GM12878 (cell line): ENCODE measurements around the gene CFAP65. TPM values are rescaled to one million over a fixed set of nuclear protein-coding genes. Genes with fewer than 3 reads are reported as not detected.
A peak's percentile ranks its signal among the peaks of the same experiment; 100 is the strongest.

Experiments
- ATAC-seq: fragments of 200-7000 bp; cut with Tn5 transposase; 3 replicates; pipeline ENCODE4 v1.9.1; 2020; ENCODE audit warnings: mild to moderate bottlenecking, moderate library complexity
- BruUV-seq: library from RNA; stranded (reverse); fragments of 400-500 nt; replicated peaks from 2 replicates; lab custom pipeline; 2021; lab: Mats Ljungman, UMichigan
- CTCF ChIA-PET: fragments of 300-600 bp; sonication (Branson Sonifier 250); formaldehyde crosslinking; extraction: SDS; loops from one replicate; lab custom pipeline; 2021; ENCODE audit warnings: inconsistent platforms; lab: Yijun Ruan, JAX
- POLR2A ChIA-PET: fragments of 350-600 bp; formaldehyde crosslinking; extraction: SDS; loops from one replicate; lab custom pipeline; 2021; ENCODE audit warnings: inconsistent platforms; lab: Charles Lee
- RAD21 ChIA-PET: fragments of 300-600 bp; sonication (Branson Sonifier 250); formaldehyde crosslinking; loops from one replicate; lab custom pipeline; 2023; ENCODE audit warnings: antibody characterized with exemption; ENCODE audit not compliant: unreplicated experiment; lab: Charles Lee
- SMC1A ChIA-PET: fragments of 300-600 bp; sonication (Branson Sonifier 250); formaldehyde crosslinking; loops from one replicate; lab custom pipeline; 2023; ENCODE audit not compliant: unreplicated experiment, uncharacterized antibody; lab: Charles Lee
- DNase-seq: peaks from one replicate; pipeline ENCODE4 v3.0.0-alpha.2; 2011; ENCODE audit warnings: low read depth, low spot score
- FAIRE-seq: peaks from 3 replicates; lab custom pipeline; 2011; peaks lifted over from hg19 to GRCh38; lab: Jason Lieb, UNC
- H2AFZ ChIP-seq: 2 replicates; pipeline ENCODE4 v1.6.0; 2011; ENCODE audit warnings: low read depth, low read length, control low read depth; ENCODE audit not compliant: control insufficient read depth
- H3K27ac ChIP-seq: 2 replicates; pipeline ENCODE4 v1.5.1; 2011; ENCODE audit warnings: control low read depth; ENCODE audit not compliant: control insufficient read depth, insufficient read depth
- H3K27me3 ChIP-seq, 2 experiments: replicated peaks in 1 of 2; 2 replicates each; pipeline versions ENCODE4 v1.6.0 to v1.6.1; 2011; ENCODE audit warnings: low read length in 1 of 2; ENCODE audit not compliant: control insufficient read depth in 2 of 2, insufficient read depth in 2 of 2
- H3K36me3 ChIP-seq, 2 experiments: 2 replicates each; pipeline ENCODE4 v1.5.1; 2011; ENCODE audit warnings: low read length in 1 of 2; ENCODE audit not compliant: control insufficient read depth in 2 of 2, insufficient read depth in 2 of 2
- H3K4me1 ChIP-seq: 2 replicates; pipeline ENCODE4 v1.6.1; 2011; ENCODE audit warnings: mild to moderate bottlenecking, low read length, moderate library complexity, mixed read lengths; ENCODE audit not compliant: control insufficient read depth, insufficient read depth
- H3K4me2 ChIP-seq: 2 replicates; pipeline ENCODE4 v1.6.0; 2011; ENCODE audit warnings: control low read depth; ENCODE audit not compliant: control insufficient read depth, insufficient read depth
- H3K4me3 ChIP-seq: fragments of 200-600 bp; sonication (generic); 2 replicates; pipeline ENCODE4 v1.5.1; 2016
- H3K79me2 ChIP-seq: 2 replicates; pipeline ENCODE4 v1.6.0; 2011; ENCODE audit warnings: low read length; ENCODE audit not compliant: control insufficient read depth, insufficient read depth
- H3K9ac ChIP-seq: 2 replicates; pipeline ENCODE4 v1.8.0; 2011; ENCODE audit warnings: low read length, control low read depth, mixed read lengths; ENCODE audit not compliant: control insufficient read depth, insufficient read depth
- H3K9me3 ChIP-seq: replicated peaks from 3 replicates; pipeline ENCODE4 v1.5.1; 2011; ENCODE audit warnings: mild to moderate bottlenecking, low read length; ENCODE audit not compliant: control insufficient read depth, insufficient read depth
- H4K20me1 ChIP-seq: 2 replicates; pipeline ENCODE4 v1.6.0; 2011; ENCODE audit not compliant: control insufficient read depth, insufficient read depth
- BHLHE40 ChIP-seq, 2 experiments: fragments of 450-650 bp in 1 of 2; IDR thresholded peaks; 2 replicates each; pipeline ENCODE4 v1.6.1; 2011 to 2017; ENCODE audit warnings: low read depth in 2 of 2, borderline replicate concordance in 1 of 2, improper control_type of control experiment in 1 of 2, low read length in 1 of 2, mild to moderate bottlenecking in 1 of 2
- CREB1 ChIP-seq: IDR thresholded peaks from 2 replicates; pipeline ENCODE4 v1.6.1; 2012; ENCODE audit warnings: low read depth, mild to moderate bottlenecking, inconsistent platforms
- CREM ChIP-seq: IDR thresholded peaks from 2 replicates; pipeline ENCODE4 v1.6.1; 2014; ENCODE audit warnings: antibody characterized with exemption, low read depth
- IRF4 ChIP-seq: IDR thresholded peaks from 2 replicates; pipeline ENCODE4 v1.6.1; 2011; ENCODE audit warnings: low read depth, low read length
- NR2C1 ChIP-seq: fragments of 450-650 bp; IDR thresholded peaks from 2 replicates; pipeline ENCODE4 v1.6.1; 2017; ENCODE audit warnings: antibody characterized with exemption, mild to moderate bottlenecking, moderate library complexity
- PBX3 ChIP-seq: IDR thresholded peaks from 2 replicates; pipeline ENCODE4 v1.6.1; 2011; ENCODE audit warnings: mild to moderate bottlenecking, low read depth, low read length, moderate library complexity; ENCODE audit not compliant: insufficient replicate concordance
- SRF ChIP-seq, 2 experiments: IDR thresholded peaks; 2 replicates each; pipeline ENCODE4 v1.6.1; 2011; ENCODE audit warnings: low read depth in 2 of 2, low read length in 2 of 2, mild to moderate bottlenecking in 1 of 2, moderate library complexity in 1 of 2
- YY1 ChIP-seq: IDR thresholded peaks from 2 replicates; pipeline ENCODE4 v1.6.1; 2011; ENCODE audit warnings: low read depth, mild to moderate bottlenecking, low read length
- ZNF622 ChIP-seq: fragments of 450-650 bp; IDR thresholded peaks from 2 replicates; pipeline ENCODE4 v1.6.1; 2017; ENCODE audit warnings: mild to moderate bottlenecking, inconsistent platforms
- WGBS: methylation state at CpG from one replicate; pipeline ENCODE4 v1.1.6; 2016; ENCODE audit warnings: low lambda C conversion rate; ENCODE audit not compliant: insufficient replicate concordance, insufficient coverage; ENCODE audit errors: missing lambda C conversion rate; 5-methylcytosine and 5-hydroxymethylcytosine counted together
- in situ Hi-C: fragments of 300-500 bp; cut with MboI; formaldehyde crosslinking; loops from 9 replicates; pipeline ENCODE4 v1.14.3; 2018; ENCODE audit warnings: mixed read lengths
- intact Hi-C: fragments of 100-400 bp; cut with micrococcal nuclease; formaldehyde crosslinking; loops from one replicate; pipeline ENCODE4 v1.14.2; 2022; ENCODE audit not compliant: unreplicated experiment
- polyA plus RNA-seq, 11 experiments: library from polyadenylated mRNA; depleted of rRNA in 4 of 11; unstranded in 6 of 11; stranded (reverse) in 5 of 11; fragments of >200 nt; fragmentation: Nextera tagmentation in 4 of 11; fragmentation: Illumina TruSeq in 1 of 11; extraction: Ambion mirVana in 4 of 11; extraction: Trizol in 1 of 11; gene quantifications; 1 replicate in 1 of 11; 2 replicates in 10 of 11; pipeline versions ENCODE4 v1.2.1 to v1.2.3, GENCODE V29; 2011 to 2016; ENCODE audit warnings: inconsistent platforms in 2 of 11, missing spikeins in 2 of 11, low read depth in 1 of 11
- total RNA-seq, 4 experiments: library from RNA; depleted of rRNA in 3 of 4; stranded (reverse); fragments of >200 nt in 3 of 4; fragmentation: Illumina TruSeq in 1 of 4; extraction: Trizol in 1 of 4; gene quantifications; 2 replicates each; pipeline versions ENCODE4 v1.2.1 to v1.2.3, GENCODE V29; 2013 to 2021
- TF ChIP-seq, protein P1 (sequence below): IDR thresholded peaks from 2 replicates; pipeline ENCODE4 v1.6.1; 2011; ENCODE audit warnings: borderline replicate concordance, low read depth, mild to moderate bottlenecking, moderate library complexity, mixed read lengths, low read length; ENCODE audit not compliant: insufficient read depth; ENCODE audit errors: extremely low read length
- TF ChIP-seq, protein P2 (sequence below): fragments of 450-650 bp; formaldehyde crosslinking; IDR thresholded peaks from 2 replicates; pipeline ENCODE4 v1.5.0; 2022; ENCODE audit warnings: mild to moderate bottlenecking, missing genetic modification characterization
- TF ChIP-seq, protein P3 (sequence below): fragments of 450-650 bp; IDR thresholded peaks from 2 replicates; pipeline ENCODE4 v1.6.1; 2018; ENCODE audit warnings: mild to moderate bottlenecking, low read depth, moderate library complexity; ENCODE audit not compliant: partially characterized antibody

Gene CFAP65
- total and polyA plus RNA-seq, 10 of the 15 experiments (the other 5 are each of a cell fraction or from before 2014, with no cell fraction given), result not detected

DNA sequence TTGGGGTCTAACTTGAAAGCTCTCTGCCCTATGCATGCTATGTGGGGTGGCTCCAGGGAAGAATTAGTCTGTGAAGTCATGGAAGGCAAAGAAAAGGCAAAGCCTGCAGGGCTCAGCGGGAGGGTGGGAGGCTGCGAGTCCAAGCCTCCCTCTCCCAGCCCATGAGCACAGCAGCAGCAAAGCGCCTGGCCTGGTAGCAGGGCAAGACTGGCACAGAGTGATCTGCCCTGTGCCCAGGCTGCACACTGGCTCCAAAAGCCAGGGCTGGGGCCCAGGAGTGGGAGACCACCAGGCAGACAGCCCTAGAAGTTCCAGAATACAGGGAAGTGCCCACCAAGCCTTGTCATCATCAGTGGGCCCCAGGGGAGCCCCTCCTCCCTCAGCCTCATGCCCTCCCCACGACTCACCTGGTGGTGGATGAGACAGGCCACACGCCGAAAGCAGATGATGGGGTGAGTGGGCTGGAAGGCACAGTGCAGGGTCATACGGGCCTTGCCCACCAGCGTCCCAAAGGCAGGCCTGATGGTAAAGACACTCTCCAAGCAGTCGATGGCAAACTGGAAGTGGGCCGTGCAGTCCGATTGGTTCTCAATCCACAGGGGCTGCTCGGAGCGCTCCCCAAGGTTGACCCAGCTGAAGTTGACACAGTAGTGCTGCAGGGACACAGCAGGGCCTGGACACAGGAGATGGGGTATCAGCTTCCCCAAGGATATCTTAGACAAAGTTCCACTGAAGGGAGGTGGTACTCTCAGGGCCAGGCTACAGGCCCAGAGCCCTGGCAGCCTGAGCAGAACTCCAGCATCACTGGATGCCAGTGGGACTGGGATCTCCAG is 12.1 kb downstream of the CFAP65 start:
- BruUV-seq, result no TSS peak
- Histone ChIP-seq H3K4me1 (no peaks in the 10 kb centered on the region), H4K20me1 (no peaks in the 10 kb centered on the region), H3K27ac (no peak overlapping the region), H3K36me3 (no peaks in the 10 kb centered on the region), H3K9ac (no peak overlapping the region), H3K4me3 (no peak overlapping the region), H3K27me3 (no peaks in the 10 kb centered on the region; a peak in 2 of 4 replicates), H2AFZ (no peak overlapping the region), H3K9me3 (no peaks in the 10 kb centered on the region), H3K79me2 (no peaks in the 10 kb centered on the region), H3K4me2 (no peak overlapping the region)
- in situ Hi-C loops, result no loop called here
- FAIRE-seq (no peak), ATAC-seq (peak; percentile 28), DNase-seq (no peak)
- SMC1A ChIA-PET, result interaction anchor here (0.7 to 2.5 kb wide), 7 partner anchors 44 to 129 kb away, joined by 3 to 21 read pairs (median 5); no protein-coding TSS in a partner anchor
- POLR2A ChIA-PET, result no interaction called here
- CTCF ChIA-PET, result interaction anchor here (0.6 to 6.6 kb wide), 48 partner anchors 9 to 266 kb away, joined by 3 to 100 read pairs (median 4); partner anchors contain the start of genes DNAJB2 and IHH
- 29% methylated on average over 13 of the region's 13 CpGs for WGBS
- RAD21 ChIA-PET, result interaction anchor here (0.6 to 3.1 kb wide), 14 partner anchors 10 to 152 kb away, joined by 3 to 41 read pairs (median 4); no protein-coding TSS in a partner anchor
- intact Hi-C loops, result loop anchor here (1.0 kb wide), 2 partner anchors 90 to 126 kb away; no protein-coding TSS in a partner anchor
- TF ChIP-seq, protein P1, sequence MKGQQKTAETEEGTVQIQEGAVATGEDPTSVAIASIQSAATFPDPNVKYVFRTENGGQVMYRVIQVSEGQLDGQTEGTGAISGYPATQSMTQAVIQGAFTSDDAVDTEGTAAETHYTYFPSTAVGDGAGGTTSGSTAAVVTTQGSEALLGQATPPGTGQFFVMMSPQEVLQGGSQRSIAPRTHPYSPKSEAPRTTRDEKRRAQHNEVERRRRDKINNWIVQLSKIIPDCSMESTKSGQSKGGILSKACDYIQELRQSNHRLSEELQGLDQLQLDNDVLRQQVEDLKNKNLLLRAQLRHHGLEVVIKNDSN, result no peak
- TF ChIP-seq SRF (IDR thresholded peaks at IDR 0.05; ENCODE audit: low read depth in 2 of 2, low read length in 2 of 2) (no peak), PBX3 (no peak), BHLHE40 (IDR thresholded peaks at IDR 0.05; ENCODE audit: borderline replicate concordance in 1 of 2, low read depth in 2 of 2, low read length in 1 of 2) (no peak), YY1 (no peak), IRF4 (no peak), NR2C1 (no peak), CREB1 (no peak), ZNF622 (no peak), CREM (no peak)
- TF ChIP-seq, protein P2, sequence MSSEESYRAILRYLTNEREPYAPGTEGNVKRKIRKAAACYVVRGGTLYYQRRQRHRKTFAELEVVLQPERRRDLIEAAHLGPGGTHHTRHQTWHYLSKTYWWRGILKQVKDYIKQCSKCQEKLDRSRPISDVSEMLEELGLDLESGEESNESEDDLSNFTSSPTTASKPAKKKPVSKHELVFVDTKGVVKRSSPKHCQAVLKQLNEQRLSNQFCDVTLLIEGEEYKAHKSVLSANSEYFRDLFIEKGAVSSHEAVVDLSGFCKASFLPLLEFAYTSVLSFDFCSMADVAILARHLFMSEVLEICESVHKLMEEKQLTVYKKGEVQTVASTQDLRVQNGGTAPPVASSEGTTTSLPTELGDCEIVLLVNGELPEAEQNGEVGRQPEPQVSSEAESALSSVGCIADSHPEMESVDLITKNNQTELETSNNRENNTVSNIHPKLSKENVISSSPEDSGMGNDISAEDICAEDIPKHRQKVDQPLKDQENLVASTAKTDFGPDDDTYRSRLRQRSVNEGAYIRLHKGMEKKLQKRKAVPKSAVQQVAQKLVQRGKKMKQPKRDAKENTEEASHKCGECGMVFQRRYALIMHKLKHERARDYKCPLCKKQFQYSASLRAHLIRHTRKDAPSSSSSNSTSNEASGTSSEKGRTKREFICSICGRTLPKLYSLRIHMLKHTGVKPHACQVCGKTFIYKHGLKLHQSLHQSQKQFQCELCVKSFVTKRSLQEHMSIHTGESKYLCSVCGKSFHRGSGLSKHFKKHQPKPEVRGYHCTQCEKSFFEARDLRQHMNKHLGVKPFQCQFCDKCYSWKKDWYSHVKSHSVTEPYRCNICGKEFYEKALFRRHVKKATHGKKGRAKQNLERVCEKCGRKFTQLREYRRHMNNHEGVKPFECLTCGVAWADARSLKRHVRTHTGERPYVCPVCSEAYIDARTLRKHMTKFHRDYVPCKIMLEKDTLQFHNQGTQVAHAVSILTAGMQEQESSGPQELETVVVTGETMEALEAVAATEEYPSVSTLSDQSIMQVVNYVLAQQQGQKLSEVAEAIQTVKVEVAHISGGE (CRISPR knock-in tag), result no peak
- TF ChIP-seq, protein P3, sequence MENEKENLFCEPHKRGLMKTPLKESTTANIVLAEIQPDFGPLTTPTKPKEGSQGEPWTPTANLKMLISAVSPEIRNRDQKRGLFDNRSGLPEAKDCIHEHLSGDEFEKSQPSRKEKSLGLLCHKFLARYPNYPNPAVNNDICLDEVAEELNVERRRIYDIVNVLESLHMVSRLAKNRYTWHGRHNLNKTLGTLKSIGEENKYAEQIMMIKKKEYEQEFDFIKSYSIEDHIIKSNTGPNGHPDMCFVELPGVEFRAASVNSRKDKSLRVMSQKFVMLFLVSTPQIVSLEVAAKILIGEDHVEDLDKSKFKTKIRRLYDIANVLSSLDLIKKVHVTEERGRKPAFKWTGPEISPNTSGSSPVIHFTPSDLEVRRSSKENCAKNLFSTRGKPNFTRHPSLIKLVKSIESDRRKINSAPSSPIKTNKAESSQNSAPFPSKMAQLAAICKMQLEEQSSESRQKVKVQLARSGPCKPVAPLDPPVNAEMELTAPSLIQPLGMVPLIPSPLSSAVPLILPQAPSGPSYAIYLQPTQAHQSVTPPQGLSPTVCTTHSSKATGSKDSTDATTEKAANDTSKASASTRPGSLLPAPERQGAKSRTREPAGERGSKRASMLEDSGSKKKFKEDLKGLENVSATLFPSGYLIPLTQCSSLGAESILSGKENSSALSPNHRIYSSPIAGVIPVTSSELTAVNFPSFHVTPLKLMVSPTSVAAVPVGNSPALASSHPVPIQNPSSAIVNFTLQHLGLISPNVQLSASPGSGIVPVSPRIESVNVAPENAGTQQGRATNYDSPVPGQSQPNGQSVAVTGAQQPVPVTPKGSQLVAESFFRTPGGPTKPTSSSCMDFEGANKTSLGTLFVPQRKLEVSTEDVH, result no peak
